GM10847 (cell line): ENCODE measurements around the gene SNRNP25.

Experiments
- POLR2A ChIP-seq: IDR thresholded peaks from 2 replicates; pipeline ENCODE4 v1.6.1; 2011; ENCODE audit not compliant: insufficient read length; ENCODE audit errors: extremely low read depth

Gene SNRNP25

GRCh38 chr16:43294-43693, 10.3 kb upstream of the SNRNP25 start:
- TF ChIP-seq POLR2A: no peak

DNA sequence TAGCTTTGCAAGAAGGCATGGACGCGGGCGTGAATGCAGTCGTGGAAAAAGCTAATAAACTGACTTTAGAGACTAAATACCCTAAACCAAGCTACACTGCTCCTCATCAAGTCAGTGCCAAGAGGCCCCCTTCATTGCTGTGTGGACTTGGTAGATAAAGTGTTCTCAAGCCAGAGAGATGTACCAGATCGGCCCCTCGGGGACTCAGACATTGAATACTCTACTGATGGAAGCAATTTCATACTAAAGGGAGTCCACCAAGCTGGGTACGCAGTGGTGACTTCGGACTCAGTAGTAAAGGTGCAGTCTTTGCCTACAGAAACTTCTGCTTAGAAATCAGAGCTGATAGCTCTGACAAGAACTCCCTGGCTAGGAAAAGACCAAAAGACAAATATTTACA, 9.0 kb upstream of the SNRNP25 start:
- TF ChIP-seq POLR2A: no peak

DNA sequence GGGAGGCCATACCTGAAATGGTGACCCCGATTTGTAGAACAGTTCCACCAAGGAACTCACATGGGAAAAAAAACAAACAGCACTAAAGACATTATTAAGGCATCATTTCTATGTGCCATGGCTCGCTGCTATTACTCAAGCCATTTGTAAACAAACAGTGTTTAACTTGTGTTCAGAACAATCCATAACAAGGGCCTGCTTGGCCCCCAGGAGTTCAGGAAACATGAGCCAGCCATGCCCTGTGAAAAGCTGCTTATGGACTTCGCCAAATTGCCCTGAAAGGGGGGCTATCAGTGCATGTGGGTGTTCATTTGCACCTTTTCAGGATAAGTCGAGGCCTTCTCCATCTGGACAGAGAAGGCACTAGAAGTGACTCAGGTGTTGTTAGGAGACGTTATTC, 8.2 kb upstream of the SNRNP25 start:
- TF ChIP-seq POLR2A: no peak

DNA sequence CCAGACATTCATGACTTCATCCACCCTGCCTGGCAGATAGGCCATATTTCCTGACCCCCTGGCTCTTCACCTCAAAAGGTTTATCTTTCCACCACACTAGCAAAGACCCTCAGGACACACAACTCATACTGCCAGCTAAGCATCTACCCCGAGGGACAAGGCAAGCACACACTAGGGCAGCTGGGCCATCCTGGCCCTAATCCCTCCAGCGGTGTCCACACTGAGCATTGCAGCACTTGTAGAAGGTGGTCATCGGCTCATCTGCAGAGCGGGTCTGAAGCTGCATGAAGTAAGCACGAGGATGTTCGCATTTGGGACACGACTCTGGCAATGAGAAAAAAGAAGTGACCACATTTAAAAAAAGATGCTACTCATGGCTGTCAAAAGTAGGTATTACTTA, 6.4 kb upstream of the SNRNP25 start:
- TF ChIP-seq POLR2A: no peak

- no peak for TF ChIP-seq POLR2A
Measured at GRCh38 chr16:50769-51591, 2.6 kb upstream of the SNRNP25 start.

DNA sequence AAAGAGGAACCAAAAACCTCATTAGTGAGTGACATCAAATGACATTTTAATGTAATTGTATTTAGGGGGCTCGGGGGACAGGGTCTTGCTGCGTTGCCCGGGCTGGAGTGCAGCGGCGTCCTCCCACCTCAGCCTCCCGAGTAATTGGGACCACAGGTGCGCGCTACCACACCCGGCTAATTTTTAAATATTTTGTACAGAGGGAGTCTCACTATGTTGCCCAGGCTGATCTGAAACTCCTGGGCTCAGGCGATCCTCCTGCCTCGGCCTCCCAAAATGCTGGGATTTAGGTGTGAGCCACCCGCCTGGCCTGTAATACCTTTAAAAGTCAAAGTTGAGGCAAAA, 581 bp downstream of the SNRNP25 start:
- TF ChIP-seq POLR2A: no peak

DNA sequence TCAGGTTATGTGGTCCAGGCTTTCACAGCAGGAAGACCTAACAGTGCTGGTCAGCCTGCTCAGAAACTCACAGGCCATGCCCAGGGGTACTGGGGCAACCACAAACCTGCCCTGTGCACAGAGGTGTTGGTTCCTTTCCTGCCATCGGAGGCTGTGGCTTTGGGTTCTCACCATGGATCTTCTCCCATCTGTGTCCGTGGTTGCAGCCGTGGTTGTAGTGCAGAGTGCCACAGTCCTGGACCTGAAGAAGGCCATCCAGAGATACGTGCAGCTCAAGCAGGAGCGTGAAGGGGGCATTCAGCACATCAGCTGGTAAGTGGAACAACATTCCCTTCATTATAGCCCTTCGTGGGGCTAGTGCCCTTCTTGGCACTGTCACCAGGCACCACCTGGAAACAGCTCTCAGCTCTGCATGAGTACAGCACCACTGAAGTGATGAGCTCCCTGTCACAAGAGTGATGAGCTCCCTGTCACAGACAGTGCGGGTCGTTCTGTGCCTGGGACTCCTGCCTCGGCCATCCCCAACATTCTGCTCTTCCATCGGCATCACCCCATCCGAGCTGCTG, 2.0 kb downstream of the SNRNP25 start:
- TF ChIP-seq POLR2A: no peak

GRCh38 chr16:56231-56927, 2.8 kb downstream of the SNRNP25 start:
- TF ChIP-seq POLR2A: no peak

DNA sequence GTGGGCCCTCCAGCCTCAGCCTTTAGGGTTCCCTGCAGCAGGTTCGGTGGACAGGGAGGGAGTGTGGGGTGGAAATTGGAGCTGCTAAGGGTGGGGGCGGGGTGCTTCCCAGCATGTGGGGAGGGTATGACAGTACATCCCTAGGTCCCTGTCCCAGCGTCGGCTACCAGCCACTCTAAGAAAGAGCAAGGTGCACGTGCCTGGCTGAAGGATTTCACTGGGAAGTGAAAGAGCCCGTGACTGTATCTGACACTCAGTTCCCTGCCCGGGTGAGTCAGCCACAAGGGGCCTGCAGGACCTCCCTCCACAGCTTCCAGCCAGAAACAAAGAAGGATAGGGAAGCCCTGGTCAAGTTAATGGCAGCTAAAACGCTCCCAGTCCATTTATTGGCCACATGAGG, 4.1 kb downstream of the SNRNP25 start:
- no peak for TF ChIP-seq POLR2A

GRCh38 chr16:58491-59439, 5.1 kb downstream of the SNRNP25 start:
- TF ChIP-seq POLR2A: no peak

DNA sequence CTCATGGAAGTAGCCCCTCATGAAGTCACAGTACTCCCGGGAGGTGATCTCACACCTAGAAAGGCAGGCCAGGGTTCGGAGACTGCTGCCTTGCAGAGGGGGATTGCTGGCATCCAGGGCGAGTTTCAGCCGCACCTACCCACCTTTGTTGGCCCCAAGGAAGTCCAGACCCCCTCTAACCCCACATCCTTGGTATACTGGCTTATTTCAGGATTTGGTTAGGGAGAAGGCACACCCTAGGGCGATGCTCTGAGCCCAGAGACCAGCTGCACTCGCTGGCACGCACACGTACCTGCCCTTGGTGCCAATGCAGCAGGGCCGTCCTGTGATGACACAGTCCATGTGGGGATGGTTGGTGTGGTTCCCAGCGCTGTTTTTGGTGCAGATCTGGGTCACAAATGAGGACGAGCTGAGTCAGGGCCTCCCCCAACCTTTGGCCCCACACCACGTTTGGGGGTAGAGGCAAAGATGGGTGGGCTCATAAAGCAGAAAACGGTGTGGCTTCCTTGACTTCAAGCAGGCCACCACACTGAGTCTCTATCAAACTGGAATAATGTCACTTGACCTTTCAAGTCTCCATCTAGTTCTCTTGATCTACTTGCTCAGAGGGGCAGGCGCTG, 5.9 kb downstream of the SNRNP25 start:
- no peak for TF ChIP-seq POLR2A

- no peak for TF ChIP-seq POLR2A
Measured at GRCh38 chr16:60166-60565, 6.5 kb downstream of the SNRNP25 start.

GRCh38 chr16:60929-61878, 7.6 kb downstream of the SNRNP25 start:
- no peak for TF ChIP-seq POLR2A

DNA sequence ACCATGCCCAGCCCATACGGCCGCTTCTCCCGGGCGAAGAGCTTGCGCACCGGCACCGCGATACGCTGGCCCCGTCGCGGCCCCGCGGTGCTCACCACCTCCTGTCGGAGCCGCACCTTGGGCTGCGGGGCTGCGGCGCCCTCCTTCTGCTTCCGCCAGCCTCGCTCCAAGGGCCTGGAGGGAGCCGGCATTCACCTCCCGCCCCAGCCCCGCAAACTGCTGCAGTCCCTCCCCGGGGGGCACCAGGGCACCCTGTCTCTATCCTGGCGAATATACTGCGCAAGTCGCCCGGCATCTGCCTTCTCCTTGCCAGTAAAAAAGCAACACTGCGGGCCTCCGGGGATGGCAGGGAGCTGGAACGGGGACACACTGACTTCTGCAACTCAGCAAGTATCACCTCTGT, 8.3 kb downstream of the SNRNP25 start:
- no peak for TF ChIP-seq POLR2A
